AG04450 (cell line): ENCODE results near the gene ATG10. TPM values are rescaled to one million over a fixed set of nuclear protein-coding genes. Genes with fewer than 3 reads are reported as not detected.

ENCODE experiments used
- CTCF ChIA-PET: fragments of 300-600, 350-600 bp; formaldehyde crosslinking; extraction: SDS; loops from one replicate; lab custom pipeline; 2022; ENCODE audit warnings: antibody characterized with exemption, inconsistent platforms; lab: Charles Lee
- POLR2A ChIA-PET: fragments of 350-600 bp; formaldehyde crosslinking; extraction: SDS; loops from one replicate; lab custom pipeline; 2021; ENCODE audit warnings: antibody characterized with exemption, inconsistent platforms; lab: Yijun Ruan, JAX
- DNase-seq: peaks from one replicate; pipeline ENCODE4 v3.0.0-alpha.2; 2011; ENCODE audit warnings: low read depth, low spot score
- H3K27ac ChIP-seq: one replicate; pipeline ENCODE4 v1.5.1; 2012; ENCODE audit warnings: low read depth, low read length, control low read depth
- H3K27me3 ChIP-seq: one replicate; pipeline ENCODE4 v1.6.0; 2012; ENCODE audit warnings: low read length; ENCODE audit not compliant: control insufficient read depth, insufficient read depth
- H3K4me3 ChIP-seq: 2 replicates; pipeline ENCODE4 v1.5.1; 2011; ENCODE audit warnings: mild to moderate bottlenecking, low read depth, low read length, control low read depth
- H3K9me3 ChIP-seq: 2 replicates; pipeline ENCODE4 v1.5.1; 2012; ENCODE audit warnings: low read length; ENCODE audit not compliant: control insufficient read depth, insufficient read depth
- CTCF ChIP-seq: IDR thresholded peaks from 2 replicates; pipeline ENCODE4 v1.5.1; 2011; ENCODE audit warnings: low read depth, low read length, control low read depth, inconsistent platforms
- polyA plus RNA-seq: library from polyadenylated mRNA; depleted of rRNA; stranded (reverse); fragments of >200 nt; gene quantifications from 2 replicates; pipeline ENCODE4 v1.2.3, GENCODE V29; 2011

ATG10 gene
- polyA plus RNA-seq, 1 experiment = 4.1 TPM

- no peak for DNase-seq
- H3K27me3 ChIP-seq = no peaks in the 10 kb centered on the region
- ChIA-PET CTCF (no interaction called here), POLR2A (no interaction called here)
- H3K27ac ChIP-seq = no peak overlapping the region
- H3K9me3 ChIP-seq = no peaks in the 10 kb centered on the region
- H3K4me3 ChIP-seq = no peak overlapping the region
- TF ChIP-seq CTCF = no peak
These were observed 96.9 kb downstream of the ATG10 start for GRCh38 chr5:82068723-82069122.

GRCh38 chr5:82072138-82072537 lies 100.3 kb downstream of the ATG10 start:
- DNase-seq = no peak
- TF ChIP-seq CTCF = no peak
- Histone ChIP-seq H3K27me3 (no peaks in the 10 kb centered on the region), H3K4me3 (no peak overlapping the region), H3K9me3 (no peaks in the 10 kb centered on the region), H3K27ac (no peak overlapping the region)
- ChIA-PET CTCF (no interaction called here), POLR2A (no interaction called here)

- Histone ChIP-seq H3K27me3 (no peaks in the 10 kb centered on the region), H3K9me3 (no peaks in the 10 kb centered on the region), H3K4me3 (no peak overlapping the region), H3K27ac (no peak overlapping the region)
- POLR2A ChIA-PET = no interaction called here
- no peak for TF ChIP-seq CTCF
- CTCF ChIA-PET = no interaction called here
- DNase-seq = no peak
These were observed 101.4 kb downstream of the ATG10 start for GRCh38 chr5:82073179-82073578.

GRCh38 chr5:82074950-82075349 lies 103.1 kb downstream of the ATG10 start:
- CTCF ChIA-PET = no interaction called here
- H3K9me3 ChIP-seq = no peaks in the 10 kb centered on the region
- DNase-seq = no peak
- POLR2A ChIA-PET = no interaction called here
- no peaks in the 10 kb centered on the region for H3K27me3 ChIP-seq
- H3K4me3 ChIP-seq = no peak overlapping the region
- no peak overlapping the region for H3K27ac ChIP-seq
- no peak for TF ChIP-seq CTCF

- no peak for TF ChIP-seq CTCF
These were observed 105.7 kb downstream of the ATG10 start for GRCh38 chr5:82077496-82077895.

More at GRCh38 chr5:82077496-82077895, 105.7 kb downstream of the ATG10 start:
- no peak for DNase-seq
- H3K4me3 ChIP-seq = no peak overlapping the region
- H3K9me3 ChIP-seq = no peaks in the 10 kb centered on the region
- ChIA-PET CTCF (interaction anchor here (0.6 kb wide), 1 partner anchor 66 kb away, joined by 3 read pairs; no protein-coding TSS in a partner anchor), POLR2A (no interaction called here)
- no peak overlapping the region for H3K27ac ChIP-seq
- H3K27me3 ChIP-seq = no peaks in the 10 kb centered on the region
